ENCODE data around the gene HSP90AB1.

GRCh38 chr6:44233567-44234100 is 13.3 kb upstream of the HSP90AB1 start:
- TF ChIP-seq CTCF (IDR thresholded peaks at IDR 0.05) (no peak), POLR2A (IDR thresholded peaks at IDR 0.05) (no peak)

Data from heart left ventricle (tissue), 13 donors.